Left renal pelvis (tissue), 4 donors: ENCODE results near the gene MAGEC3. TPM values are rescaled to one million over a fixed set of nuclear protein-coding genes. Genes with fewer than 3 reads are reported as not detected.

ENCODE experiments used
- DNase-seq, 4 donors: peaks; one replicate each; pipeline ENCODE4 v3.0.0-alpha.2; 2013; ENCODE audit warnings: low read depth in 4 of 4, low spot score in 3 of 4
- polyA plus RNA-seq, 4 donors: library from polyadenylated mRNA; unstranded; fragments of 120-200 nt; gene quantifications; one replicate each; pipeline ENCODE4 v1.2.1, GENCODE V29; 2013; ENCODE audit not compliant: insufficient read length in 4 of 4

The MAGEC3 gene
- polyA plus RNA-seq, 4 donors: 0.14 to 0.62 (median 0.27) TPM; not detected in 1

DNA sequence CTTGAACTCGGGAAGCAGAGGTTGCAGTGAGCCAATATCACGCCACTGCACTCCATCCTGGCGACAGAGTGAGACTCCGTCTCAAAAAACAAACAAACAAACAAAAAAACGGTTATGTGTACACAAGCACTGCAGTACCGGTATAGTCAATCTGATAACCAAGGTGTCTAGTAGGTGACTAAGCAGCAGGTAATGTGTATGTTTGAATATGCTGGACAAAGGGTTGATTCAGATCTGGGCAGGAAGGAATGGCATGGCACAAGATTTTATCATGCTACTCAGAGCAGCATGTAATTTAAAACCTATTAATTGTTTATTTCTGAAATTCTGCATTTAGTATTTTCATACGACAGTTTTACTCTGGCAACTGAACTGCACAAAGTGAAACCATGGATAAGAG, 107.3 kb downstream of the MAGEC3 start:
- DNase-seq: no peak

DNA sequence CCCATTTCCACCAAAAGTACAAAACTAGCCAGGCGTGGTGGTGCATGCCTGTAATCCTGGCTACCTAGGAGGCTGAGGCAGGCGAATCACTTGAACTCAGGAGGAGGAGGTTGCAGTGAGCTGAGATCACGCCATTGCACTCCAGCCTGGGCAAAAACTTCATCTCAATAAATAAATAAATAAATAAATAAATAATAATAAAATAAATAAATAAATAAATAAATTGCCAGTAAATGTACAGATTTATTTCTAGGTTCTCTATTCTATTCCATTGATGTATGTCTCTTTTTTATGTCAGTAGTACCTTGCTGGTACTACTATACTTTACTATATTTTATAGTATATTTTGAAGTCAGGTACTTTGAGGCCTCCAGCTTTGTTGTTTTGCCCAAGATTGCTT, 109.2 kb downstream of the MAGEC3 start:
- no peak for DNase-seq

Other genes with a start within 250 kb of the MAGEC3 start
- gene SPANXA2, start 248.6 kb upstream of the MAGEC3 start, polyA plus RNA-seq: not detected
- gene SPANXD, start 139.6 kb upstream of the MAGEC3 start, polyA plus RNA-seq: not detected
- not detected for gene MAGEC1, start 65.6 kb downstream of the MAGEC3 start, polyA plus RNA-seq